K562 (cell line): ENCODE measurements around the gene FANCC. TPM values are rescaled to one million over a fixed set of nuclear protein-coding genes. Genes with fewer than 3 reads are reported as not detected.

Experiments used
- ATAC-seq: fragments of 200-7000 bp; cut with Tn5 transposase; 3 replicates; pipeline ENCODE4 v1.9.1; 2020; ENCODE audit warnings: moderate library complexity
- BruUV-seq: library from RNA; stranded (reverse); fragments of 400-500 nt; replicated peaks from 2 replicates; lab custom pipeline; 2021; lab: Mats Ljungman, UMichigan
- CTCF ChIA-PET: fragments of 300-600 bp; formaldehyde crosslinking; extraction: SDS; loops from one replicate; lab custom pipeline; 2021; ENCODE audit warnings: low intra/inter-chr PET ratio; lab: Yijun Ruan, JAX
- POLR2A ChIA-PET: fragments of 300-600, 350-650 bp; sonication (Branson Sonifier 250); formaldehyde crosslinking; extraction: SDS; loops from one replicate; lab custom pipeline; 2021; ENCODE audit warnings: antibody characterized with exemption, inconsistent platforms; lab: Yijun Ruan, JAX
- DNase-seq, 4 experiments: peaks; one replicate each; pipeline versions ENCODE4 v3.0.0 to v3.0.0-alpha.2; 2011 to 2018; ENCODE audit warnings: low spot score in 3 of 4, mixed read lengths in 3 of 4; ENCODE audit errors: extremely low read depth in 1 of 4
- FAIRE-seq: peaks from 2 replicates; lab custom pipeline; 2011; peaks lifted over from hg19 to GRCh38; lab: Jason Lieb, UNC
- H2AFZ ChIP-seq: 2 replicates; pipeline ENCODE4 v1.6.0; 2011; ENCODE audit warnings: low read depth, low read length, control low read depth, inconsistent platforms
- H3K27ac ChIP-seq: fragments of 200-600 bp; 3 replicates; pipeline ENCODE4 v1.8.0; 2011; ENCODE audit warnings: low read depth, mild to moderate bottlenecking, control low read depth, inconsistent platforms, low read length, moderate library complexity, mixed read lengths; ENCODE audit errors: extremely low read depth
- H3K27me3 ChIP-seq, 2 experiments: fragments of 300-600 bp in 1 of 2; 2 replicates in 1 of 2; 3 replicates in 1 of 2; pipeline versions ENCODE4 v1.6.0 to v1.8.0; 2011; ENCODE audit warnings: inconsistent platforms in 2 of 2, low read length in 2 of 2, mild to moderate bottlenecking in 1 of 2, mixed read lengths in 1 of 2, moderate library complexity in 1 of 2; ENCODE audit not compliant: control insufficient read depth in 2 of 2, insufficient read depth in 2 of 2
- H3K36me3 ChIP-seq: fragments of 300-600 bp; 3 replicates; pipeline ENCODE4 v1.8.0; 2011; ENCODE audit warnings: mild to moderate bottlenecking, low read length, inconsistent platforms; ENCODE audit not compliant: control insufficient read depth, insufficient read depth
- H3K4me1 ChIP-seq, 2 experiments: fragments of 200-600 bp in 1 of 2; replicated peaks in 1 of 2; 2 replicates in 1 of 2; 3 replicates in 1 of 2; pipeline versions ENCODE4 v1.5.1 to v1.8.0; 2011; ENCODE audit warnings: inconsistent platforms in 2 of 2, low read length in 2 of 2, mild to moderate bottlenecking in 1 of 2, mixed read lengths in 1 of 2, moderate library complexity in 1 of 2; ENCODE audit not compliant: control insufficient read depth in 2 of 2, insufficient read depth in 2 of 2
- H3K4me2 ChIP-seq: 2 replicates; pipeline ENCODE4 v1.6.1; 2011; ENCODE audit warnings: low read length, control low read depth, inconsistent platforms, mixed read lengths; ENCODE audit not compliant: insufficient read depth
- H3K4me3 ChIP-seq: fragments of 200-600 bp; sonication (generic), shearing (Covaris generic); 2 replicates; pipeline ENCODE4 v1.5.1; 2016; ENCODE audit warnings: control low read depth, inconsistent platforms
- H3K79me2 ChIP-seq: fragments of 200-600 bp; 3 replicates; pipeline ENCODE4 v1.8.0; 2011; ENCODE audit warnings: low read length, inconsistent platforms; ENCODE audit not compliant: control insufficient read depth, insufficient read depth
- H3K9ac ChIP-seq, 2 experiments: 2 replicates each; pipeline versions ENCODE4 v1.6.0 to v1.6.1; 2011; ENCODE audit warnings: low read depth in 2 of 2, low read length in 2 of 2, control low read depth in 1 of 2, inconsistent platforms in 1 of 2, mild to moderate bottlenecking in 1 of 2, mixed read lengths in 1 of 2; ENCODE audit not compliant: insufficient read depth in 1 of 2
- H3K9me1 ChIP-seq: one replicate; pipeline ENCODE4 v1.6.0; 2011; ENCODE audit warnings: inconsistent platforms, mild to moderate bottlenecking, low read length, moderate library complexity; ENCODE audit not compliant: control insufficient read depth, insufficient read depth
- H3K9me3 ChIP-seq: replicated peaks from 2 replicates; pipeline ENCODE4 v1.5.1; 2011; ENCODE audit warnings: low read depth, low read length, inconsistent platforms; ENCODE audit not compliant: control insufficient read depth, insufficient read depth
- H4K20me1 ChIP-seq: replicated peaks from 2 replicates; pipeline ENCODE4 v1.6.1; 2011; ENCODE audit warnings: low read length, inconsistent platforms, mixed read lengths; ENCODE audit not compliant: control insufficient read depth, insufficient read depth
- ATF1 ChIP-seq, 2 experiments: fragments of 450-650 bp in 1 of 2; IDR thresholded peaks; 2 replicates each; pipeline ENCODE4 v1.6.1; 2016; ENCODE audit warnings: missing compliant biosample characterization in 1 of 2, missing genetic modification characterization in 1 of 2
- ATF7 ChIP-seq: fragments of 450-650 bp; IDR thresholded peaks from 2 replicates; pipeline ENCODE4 v1.7.1; 2014; ENCODE audit warnings: mild to moderate bottlenecking, moderate library complexity
- CBFB ChIP-seq: sonication (generic); formaldehyde crosslinking; IDR thresholded peaks from 2 replicates; pipeline ENCODE4 v1.4.0; 2020; ENCODE audit warnings: mild to moderate bottlenecking, missing genetic modification reagents
- FOXJ2 ChIP-seq: fragments of 200-800 bp; sonication (Bioruptor generic); IDR thresholded peaks from 2 replicates; pipeline ENCODE4 v1.6.1; 2016; ENCODE audit warnings: missing genetic modification characterization, missing compliant biosample characterization
- JUND ChIP-seq, 2 experiments: IDR thresholded peaks; 2 replicates in 1 of 2; 3 replicates in 1 of 2; pipeline ENCODE4 v1.6.1; 2011; ENCODE audit warnings: borderline replicate concordance in 2 of 2, low read depth in 2 of 2, low read length in 2 of 2, improper control_type of control experiment in 1 of 2, missing biosample characterization in 1 of 2, missing genetic modification characterization in 1 of 2, missing genetic modification reagents in 1 of 2
- L3MBTL2 ChIP-seq: fragments of 450-650 bp; IDR thresholded peaks from 2 replicates; pipeline ENCODE4 v1.6.1; 2016; ENCODE audit warnings: mild to moderate bottlenecking, moderate library complexity
- NEUROD1 ChIP-seq: fragments of 150-350 bp; IDR thresholded peaks from 2 replicates; pipeline ENCODE4 v1.6.1; 2014; ENCODE audit warnings: borderline replicate concordance, low read length, low read depth; ENCODE audit not compliant: partially characterized antibody
- RAD51 ChIP-seq: fragments of 450-650 bp; IDR thresholded peaks from 2 replicates; pipeline ENCODE4 v1.7.1; 2016; ENCODE audit warnings: low read depth, mild to moderate bottlenecking, borderline replicate concordance
- STAT5A ChIP-seq: IDR thresholded peaks from 2 replicates; pipeline ENCODE4 v1.6.1; 2012; ENCODE audit warnings: low read length, inconsistent platforms, borderline replicate concordance
- STAT6 ChIP-seq: sonication (generic); formaldehyde crosslinking; IDR thresholded peaks from 2 replicates; pipeline ENCODE4 v1.8.1; 2023; ENCODE audit warnings: mild to moderate bottlenecking, missing genetic modification reagents
- TCF3 ChIP-seq: sonication (generic); formaldehyde crosslinking; IDR thresholded peaks from 2 replicates; pipeline ENCODE4 v1.4.0; 2020; ENCODE audit warnings: mild to moderate bottlenecking, missing genetic modification reagents
- USF2 ChIP-seq: sonication (generic); formaldehyde crosslinking; IDR thresholded peaks from 2 replicates; pipeline ENCODE4 v1.5.0; 2020; ENCODE audit warnings: missing genetic modification reagents
- ZNF175 ChIP-seq: fragments of 200-800 bp; sonication (Bioruptor generic); IDR thresholded peaks from 2 replicates; pipeline ENCODE4 v1.6.1; 2016; ENCODE audit warnings: low read depth, mild to moderate bottlenecking, missing genetic modification characterization, missing compliant biosample characterization
- ZNF444 ChIP-seq: fragments of 250-450 bp; sonication (Bioruptor Pico); IDR thresholded peaks from 2 replicates; pipeline ENCODE4 v1.4.0; 2020; ENCODE audit warnings: mild to moderate bottlenecking, moderate library complexity
- ZNF766 ChIP-seq: fragments of 200-800 bp; sonication (Bioruptor generic); conservative IDR thresholded peaks from 2 replicates; pipeline ENCODE4 v1.6.1; 2016; ENCODE audit warnings: missing genetic modification characterization, missing compliant biosample characterization
- WGBS: fragments of 100-300 bp; shearing (Covaris generic); methylation state at CpG from one replicate; pipeline ENCODE4 v1.1.6; 2016; ENCODE audit warnings: low coverage, mixed read lengths; ENCODE audit not compliant: insufficient coverage; ENCODE audit errors: missing lambda C conversion rate; 5-methylcytosine and 5-hydroxymethylcytosine counted together
- in situ Hi-C: fragments of 300-500 bp; cut with MboI; formaldehyde crosslinking; loops from 4 replicates; pipeline ENCODE4 v1.15.0; 2018; ENCODE audit warnings: inconsistent platforms, mixed read lengths
- intact Hi-C: fragments of 100-400 bp; cut with micrococcal nuclease; formaldehyde crosslinking; loops from 2 replicates; pipeline ENCODE4 v1.14.2; 2022
- polyA plus RNA-seq, 8 experiments: library from polyadenylated mRNA; depleted of rRNA in 4 of 8; stranded (reverse) in 5 of 8; unstranded in 3 of 8; fragments of >200 nt; fragmentation: Nextera tagmentation in 2 of 8; fragmentation: Illumina TruSeq in 1 of 8; extraction: Ambion mirVana in 2 of 8; extraction: Trizol in 1 of 8; gene quantifications; 2 replicates each; pipeline versions ENCODE4 v1.2.1 to v1.2.3, GENCODE V29; 2011 to 2014; ENCODE audit warnings: inconsistent platforms in 1 of 8, missing spikeins in 1 of 8
- total RNA-seq, 7 experiments: library from RNA; depleted of rRNA in 6 of 7; stranded (reverse); fragments of >200 nt in 6 of 7; fragmentation: Illumina TruSeq in 2 of 7; extraction: Trizol in 2 of 7; gene quantifications; 2 replicates each; pipeline versions ENCODE4 v1.2.1 to v1.2.3, GENCODE V29; 2011 to 2021; ENCODE audit warnings: low replicate concordance in 1 of 7
- TF ChIP-seq, protein P1 (sequence below): fragments of 450-650 bp; formaldehyde crosslinking; IDR thresholded peaks from 2 replicates; pipeline ENCODE4 v1.4.0; 2022; ENCODE audit warnings: missing genetic modification characterization
- TF ChIP-seq, protein P2 (sequence below): sonication (generic); formaldehyde crosslinking; IDR thresholded peaks from 2 replicates; pipeline ENCODE4 v1.9.0; 2022; ENCODE audit warnings: mild to moderate bottlenecking, missing genetic modification reagents

The FANCC gene
- total and polyA plus RNA-seq, 9 of the 15 experiments (the other 6 are each of a cell fraction or from before 2014, with no cell fraction given), result 4.6 to 18.4 (median 14.2) TPM

DNA sequence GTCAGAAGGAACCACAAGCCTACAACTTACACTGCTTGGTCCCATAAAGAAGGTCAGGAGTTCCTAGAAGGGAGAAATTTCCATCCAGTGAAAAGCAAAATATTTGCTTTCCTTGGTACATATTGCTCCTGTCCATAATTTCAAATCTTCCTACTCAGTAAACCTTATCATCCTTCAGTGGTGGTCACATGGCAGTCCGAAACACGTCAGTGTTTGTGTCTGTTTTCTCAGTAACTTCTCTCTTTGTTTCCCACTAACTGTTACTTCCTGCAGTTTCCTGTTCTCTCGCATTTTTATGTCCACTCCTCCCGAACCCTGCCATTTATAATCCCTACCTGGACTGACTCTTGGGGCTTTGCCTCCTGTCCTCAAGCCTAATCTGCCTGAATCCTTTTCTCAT, 129.1 kb downstream of the FANCC start:
- H3K9ac ChIP-seq, result no peak overlapping the region
- no peak overlapping the region for H3K4me3 ChIP-seq
- in situ Hi-C loops (no loop called here), intact Hi-C loops (no loop called here)
- BruUV-seq, result no TSS peak
- no peak overlapping the region; the same call in 1 of the 2 replicates for H3K4me2 ChIP-seq
- no peak overlapping the region for H3K27ac ChIP-seq
- 0 out of 2 replicates have a peak overlapping the region, but pooled peaks have one; percentile 21 for H2AFZ ChIP-seq
- DNase-seq (no peak), FAIRE-seq (no peak), ATAC-seq (no peak)
- POLR2A ChIA-PET, result no interaction called here
- H3K9me1 ChIP-seq, result no peaks in the 10 kb centered on the region
- no peaks in the 10 kb centered on the region for H3K27me3 ChIP-seq
- H3K4me1 ChIP-seq, result peaks cover 0 to 10% of the 10 kb centered on the region in 2 experiments; a peak in 3 of 5 replicates
- H3K9me3 ChIP-seq, result no peaks in the 10 kb centered on the region
- CTCF ChIA-PET, result no interaction called here
- H3K79me2 ChIP-seq, result no peaks in the 10 kb centered on the region
- no peaks in the 10 kb centered on the region for H4K20me1 ChIP-seq
- 13% methylated on average over 4 of the region's 4 CpGs for WGBS
- 0 out of 3 replicates have a peak, but pooled peaks cover 1% of the 10 kb centered on the region for H3K36me3 ChIP-seq
- TF ChIP-seq L3MBTL2 (peak; percentile 48; the same call in 1 of the 2 replicates), ZNF444 (no peak), FOXJ2 (tag) (0 out of 2 replicates have a peak, but pooled peaks have one; percentile 54), RAD51 (0 out of 2 replicates have a peak, but pooled peaks have one; percentile 30), TCF3 (no peak), JUND (IDR thresholded peaks at IDR 0.05; ENCODE audit: borderline replicate concordance, low read depth, low read length) (0 out of 2 replicates have a peak, but pooled peaks have one; percentile 4), JUND (tag; IDR thresholded peaks at IDR 0.05; ENCODE audit: borderline replicate concordance, low read depth, low read length) (no peak; the same call in 2 of the 3 replicates), ATF7 (0 out of 2 replicates have a peak, but pooled peaks have one; percentile 25), USF2 (CRISPR knock-in tag) (peak; percentile 55), NEUROD1 (no peak), STAT5A (no peak), CBFB (no peak), ATF1 (CRISPR knock-in tag; IDR thresholded peaks at IDR 0.05) (no peak), ATF1 (tag; IDR thresholded peaks at IDR 0.05) (0 out of 2 replicates have a peak, but pooled peaks have one; percentile 32), STAT6 (CRISPR knock-in tag) (0 out of 2 replicates have a peak, but pooled peaks have one; percentile 67), ZNF766 (CRISPR knock-in tag) (no peak), ZNF175 (no peak)
- TF ChIP-seq, protein P1, sequence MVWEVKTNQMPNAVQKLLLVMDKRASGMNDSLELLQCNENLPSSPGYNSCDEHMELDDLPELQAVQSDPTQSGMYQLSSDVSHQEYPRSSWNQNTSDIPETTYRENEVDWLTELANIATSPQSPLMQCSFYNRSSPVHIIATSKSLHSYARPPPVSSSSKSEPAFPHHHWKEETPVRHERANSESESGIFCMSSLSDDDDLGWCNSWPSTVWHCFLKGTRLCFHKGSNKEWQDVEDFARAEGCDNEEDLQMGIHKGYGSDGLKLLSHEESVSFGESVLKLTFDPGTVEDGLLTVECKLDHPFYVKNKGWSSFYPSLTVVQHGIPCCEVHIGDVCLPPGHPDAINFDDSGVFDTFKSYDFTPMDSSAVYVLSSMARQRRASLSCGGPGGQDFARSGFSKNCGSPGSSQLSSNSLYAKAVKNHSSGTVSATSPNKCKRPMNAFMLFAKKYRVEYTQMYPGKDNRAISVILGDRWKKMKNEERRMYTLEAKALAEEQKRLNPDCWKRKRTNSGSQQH (CRISPR knock-in tag), result 0 out of 2 replicates have a peak, but pooled peaks have one; percentile 15
- TF ChIP-seq, protein P2, sequence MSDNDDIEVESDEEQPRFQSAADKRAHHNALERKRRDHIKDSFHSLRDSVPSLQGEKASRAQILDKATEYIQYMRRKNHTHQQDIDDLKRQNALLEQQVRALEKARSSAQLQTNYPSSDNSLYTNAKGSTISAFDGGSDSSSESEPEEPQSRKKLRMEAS (CRISPR knock-in tag), result no peak
